ENCODE measurements around the gene HIP1. TPM values are rescaled to one million over a fixed set of nuclear protein-coding genes. Genes with fewer than 3 reads are reported as not detected.
"Not testable (repeated sequence)": the region's sequence is repeated elsewhere in the genome, so short reads cannot be mapped to it uniquely, and the experiment has no call there.

HIP1 gene
- total RNA-seq, 1 donor from 2014 or later = 15.6 TPM

DNA sequence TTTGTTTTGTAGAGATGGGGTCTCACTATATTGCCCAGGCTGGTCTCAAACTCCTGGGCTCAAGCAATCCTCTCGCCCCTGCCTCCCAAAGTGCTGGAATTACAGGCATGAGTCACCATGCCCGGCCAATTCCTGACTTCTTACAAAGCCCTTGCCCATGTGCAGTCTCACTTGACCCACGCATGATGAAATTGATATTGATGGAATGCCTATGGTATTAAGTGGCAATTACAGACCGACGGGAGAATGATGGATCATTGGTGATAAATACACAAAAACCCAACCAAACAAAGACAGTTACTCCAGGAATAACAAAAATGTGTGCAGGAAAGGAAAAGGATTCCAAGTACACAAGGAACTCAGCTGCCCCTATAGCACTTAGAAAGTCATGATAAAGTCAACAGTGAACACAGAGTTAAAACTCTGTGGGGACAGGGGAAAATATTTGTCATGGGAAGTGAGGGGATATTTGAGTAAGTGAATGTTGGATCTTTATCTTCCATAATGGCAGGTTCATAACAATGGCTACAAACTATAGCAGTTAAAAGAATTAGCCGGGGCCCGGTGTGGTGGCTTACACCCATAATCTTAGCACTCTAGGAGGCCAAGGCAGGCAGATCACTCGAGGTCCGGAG lies 21.6 kb downstream of the HIP1 start:
- no peak for DNase-seq (ENCODE audit: low read depth, low spot score)

DNA sequence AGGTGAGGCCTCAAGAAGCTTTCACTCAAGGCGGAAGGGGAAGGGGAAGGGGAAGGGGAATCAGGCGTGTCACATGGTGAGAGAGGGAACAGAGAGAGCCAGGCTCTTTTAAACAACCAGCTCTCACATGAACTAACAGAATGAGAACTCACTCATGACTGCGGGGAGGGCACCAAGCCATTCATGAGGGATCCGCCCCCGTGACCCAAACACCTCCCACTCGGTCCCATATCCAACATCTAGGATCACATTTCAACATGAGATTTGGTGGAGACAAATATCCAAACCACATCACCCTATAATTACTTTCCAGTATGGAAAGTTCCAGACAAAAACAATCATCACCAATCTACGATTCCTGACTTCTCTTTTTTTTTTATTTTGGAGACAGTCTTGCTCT lies 22.9 kb downstream of the HIP1 start:
- no peak for DNase-seq (ENCODE audit: low read depth, low spot score)

- no peak for DNase-seq (ENCODE audit: low read depth, low spot score)
Observed at GRCh38 chr7:75712517-75713361, 26.0 kb downstream of the HIP1 start.

- no peak for DNase-seq (ENCODE audit: low read depth, low spot score)
Observed at GRCh38 chr7:75711656-75712514, 26.9 kb downstream of the HIP1 start.

DNA sequence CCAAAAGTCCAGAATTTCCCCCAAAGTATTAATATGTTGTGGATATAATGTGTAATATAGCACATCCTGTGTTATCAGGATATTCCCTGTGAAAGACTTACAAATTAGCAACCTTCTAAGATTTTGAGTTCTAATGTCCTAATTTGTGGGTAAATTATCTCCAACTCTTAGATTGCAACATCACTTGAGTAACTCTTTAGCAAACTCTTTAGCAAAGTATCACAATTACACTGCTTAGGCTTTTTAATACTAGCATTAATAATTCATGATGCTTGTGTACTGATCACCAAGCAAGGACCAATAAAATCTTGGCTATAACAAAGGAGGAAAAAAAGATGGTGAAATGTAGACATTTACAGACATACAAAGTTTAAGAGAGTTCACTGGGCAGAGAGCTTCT lies 27.7 kb downstream of the HIP1 start:
- no peak for DNase-seq (ENCODE audit: low read depth, low spot score)

DNA sequence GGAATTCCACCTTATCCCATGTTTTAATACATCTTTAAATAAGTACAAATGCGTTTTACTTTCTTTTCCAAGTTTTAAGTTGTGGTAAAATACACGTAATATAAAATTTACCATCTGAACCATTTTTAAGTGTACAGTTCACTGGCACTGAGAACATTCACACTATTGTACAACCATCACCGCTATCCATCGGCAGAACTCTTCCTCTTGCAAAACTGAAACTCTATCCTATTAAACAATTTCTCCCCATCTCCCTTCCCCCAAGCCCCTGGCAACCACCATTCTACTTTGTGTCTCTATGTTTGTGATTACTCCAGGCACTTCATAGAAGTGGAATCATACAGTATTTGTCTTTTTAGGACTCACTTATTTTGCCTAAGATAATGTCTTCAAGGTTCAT lies 33.8 kb downstream of the HIP1 start:
- DNase-seq (ENCODE audit: low read depth, low spot score) = no peak

- no peak for DNase-seq (ENCODE audit: low read depth, low spot score)
Observed at GRCh38 chr7:75702515-75702914, 36.2 kb downstream of the HIP1 start.

DNA sequence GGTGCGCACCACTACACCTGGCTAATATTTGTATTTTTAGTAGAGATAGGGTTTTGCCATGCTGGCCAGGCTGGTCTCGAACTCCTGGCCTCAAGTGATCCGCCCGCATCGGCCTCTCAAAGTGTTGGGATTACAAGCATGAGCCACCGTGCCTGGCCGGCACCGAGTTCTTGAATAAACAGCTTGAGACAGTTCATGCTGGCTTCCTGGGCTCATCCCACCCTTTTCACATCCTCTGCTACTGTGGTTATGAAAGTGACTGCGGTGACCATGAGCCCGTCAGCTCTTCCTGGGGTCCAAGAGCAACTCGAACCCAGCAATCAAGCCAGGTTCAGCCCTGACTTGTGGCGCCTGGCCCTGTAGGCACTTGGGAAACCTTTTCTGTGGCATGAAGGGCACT lies 38.7 kb downstream of the HIP1 start:
- no peak for DNase-seq (ENCODE audit: low read depth, low spot score)

GRCh38 chr7:75698358-75698757 lies 40.4 kb downstream of the HIP1 start:
- no peak for DNase-seq (ENCODE audit: low read depth, low spot score)

GRCh38 chr7:75696263-75697037 lies 42.3 kb downstream of the HIP1 start:
- DNase-seq (ENCODE audit: low read depth, low spot score) = no peak

GRCh38 chr7:75694638-75695399 lies 43.9 kb downstream of the HIP1 start:
- DNase-seq (ENCODE audit: low read depth, low spot score) = no peak

GRCh38 chr7:75693668-75694067 lies 45.1 kb downstream of the HIP1 start:
- DNase-seq (ENCODE audit: low read depth, low spot score) = not testable (repeated sequence)

- no peak for DNase-seq (ENCODE audit: low read depth, low spot score)
Observed at GRCh38 chr7:75691793-75692543, 46.8 kb downstream of the HIP1 start.

DNA sequence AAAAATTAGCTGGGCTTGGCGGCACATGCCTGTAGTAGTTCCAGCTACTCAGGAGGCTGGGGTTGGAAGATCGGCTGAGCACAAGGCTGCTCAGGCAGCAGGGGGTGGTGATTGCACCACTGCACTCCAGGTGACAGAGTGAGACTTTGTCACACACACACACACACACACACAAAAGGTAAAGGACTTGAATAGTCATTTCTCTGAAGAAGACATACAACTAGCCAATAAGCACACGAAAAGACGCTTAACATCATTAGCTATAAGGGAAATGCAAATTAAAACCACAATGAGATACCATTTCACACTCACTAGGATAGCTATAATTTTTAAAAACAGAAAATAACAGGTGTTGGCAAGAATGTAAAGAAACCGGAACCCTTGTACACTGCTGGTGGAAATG lies 48.6 kb downstream of the HIP1 start:
- no peak for DNase-seq (ENCODE audit: low read depth, low spot score)

- no peak for DNase-seq (ENCODE audit: low read depth, low spot score)
Observed at GRCh38 chr7:75689246-75690099, 49.3 kb downstream of the HIP1 start.

GRCh38 chr7:75688200-75689136 lies 50.3 kb downstream of the HIP1 start:
- no peak for DNase-seq (ENCODE audit: low read depth, low spot score)

GRCh38 chr7:75687246-75688088 lies 51.3 kb downstream of the HIP1 start:
- DNase-seq (ENCODE audit: low read depth, low spot score) = no peak
